Type B pancreatic cell (in vitro differentiated cells): Measurements from ENCODE around the gene GPC6. TPM values are rescaled to one million over a fixed set of nuclear protein-coding genes. Genes with fewer than 3 reads are reported as not detected.
"Not testable (repeated sequence)": the region's sequence is repeated elsewhere in the genome, so short reads cannot be mapped to it uniquely, and the experiment has no call there.

ENCODE experiments used
- DNase-seq: peaks from one replicate; pipeline ENCODE4 v3.0.0; 2021; ENCODE audit warnings: mixed read lengths; ENCODE audit not compliant: unreplicated experiment; ENCODE audit errors: extremely low spot score
- H3K27ac Mint-ChIP-seq: 2 replicates; pipeline ENCODE4 v1.8.0; 2021; ENCODE audit warnings: mild to moderate bottlenecking, mixed read lengths
- H3K27me3 Mint-ChIP-seq: 2 replicates; pipeline ENCODE4 v1.8.0; 2021; ENCODE audit warnings: mixed read lengths
- H3K36me3 Mint-ChIP-seq: 2 replicates; pipeline ENCODE4 v1.8.0; 2021; ENCODE audit warnings: mixed read lengths
- H3K4me1 Mint-ChIP-seq: one replicate; pipeline ENCODE4 v1.8.0; 2021; ENCODE audit warnings: mixed read lengths; ENCODE audit not compliant: unreplicated experiment
- H3K4me3 Mint-ChIP-seq: 2 replicates; pipeline ENCODE4 v1.8.0; 2021; ENCODE audit warnings: mild to moderate bottlenecking, mixed read lengths
- H3K9me3 Mint-ChIP-seq: 2 replicates; pipeline ENCODE4 v1.8.0; 2021; ENCODE audit warnings: mixed read lengths
- total RNA-seq: library from RNA; stranded (reverse); gene quantifications from 2 replicates; pipeline ENCODE4 v1.2.1, GENCODE V29; 2021; ENCODE audit warnings: low replicate concordance
- TF ChIP-seq, protein P1 (sequence below): fragments of 200-600 bp; sonication (generic); conservative IDR thresholded peaks from 2 replicates; pipeline ENCODE4 v1.5.0; 2021; ENCODE audit warnings: antibody characterized with exemption, mild to moderate bottlenecking

Gene GPC6
- total RNA-seq, 1 donor from 2014 or later = 30.5 TPM

- no peak for DNase-seq
- H3K9me3 Mint-ChIP-seq = no peaks in the 10 kb centered on the region
- H3K27me3 Mint-ChIP-seq = no peaks in the 10 kb centered on the region
- peaks cover 7% of the 10 kb centered on the region for H3K36me3 Mint-ChIP-seq
- H3K4me3 Mint-ChIP-seq = no peak overlapping the region
- H3K27ac Mint-ChIP-seq = no peak overlapping the region
- TF ChIP-seq, protein P1, sequence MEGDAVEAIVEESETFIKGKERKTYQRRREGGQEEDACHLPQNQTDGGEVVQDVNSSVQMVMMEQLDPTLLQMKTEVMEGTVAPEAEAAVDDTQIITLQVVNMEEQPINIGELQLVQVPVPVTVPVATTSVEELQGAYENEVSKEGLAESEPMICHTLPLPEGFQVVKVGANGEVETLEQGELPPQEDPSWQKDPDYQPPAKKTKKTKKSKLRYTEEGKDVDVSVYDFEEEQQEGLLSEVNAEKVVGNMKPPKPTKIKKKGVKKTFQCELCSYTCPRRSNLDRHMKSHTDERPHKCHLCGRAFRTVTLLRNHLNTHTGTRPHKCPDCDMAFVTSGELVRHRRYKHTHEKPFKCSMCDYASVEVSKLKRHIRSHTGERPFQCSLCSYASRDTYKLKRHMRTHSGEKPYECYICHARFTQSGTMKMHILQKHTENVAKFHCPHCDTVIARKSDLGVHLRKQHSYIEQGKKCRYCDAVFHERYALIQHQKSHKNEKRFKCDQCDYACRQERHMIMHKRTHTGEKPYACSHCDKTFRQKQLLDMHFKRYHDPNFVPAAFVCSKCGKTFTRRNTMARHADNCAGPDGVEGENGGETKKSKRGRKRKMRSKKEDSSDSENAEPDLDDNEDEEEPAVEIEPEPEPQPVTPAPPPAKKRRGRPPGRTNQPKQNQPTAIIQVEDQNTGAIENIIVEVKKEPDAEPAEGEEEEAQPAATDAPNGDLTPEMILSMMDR = no peak
- H3K4me1 Mint-ChIP-seq = peaks cover under 1% of the 10 kb centered on the region
Measured at GRCh38 chr13:94292323-94292640, 1065.7 kb downstream of the GPC6 start.

GRCh38 chr13:94296471-94296870 is 1069.9 kb downstream of the GPC6 start:
- Mint-ChIP-seq H3K36me3 (no peaks in the 10 kb centered on the region), H3K9me3 (no peaks in the 10 kb centered on the region), H3K27ac (no peak overlapping the region), H3K4me1 (no peaks in the 10 kb centered on the region), H3K27me3 (peaks cover 3% of the 10 kb centered on the region), H3K4me3 (no peak overlapping the region)
- TF ChIP-seq, protein P1 = no peak
- no peak for DNase-seq

- Mint-ChIP-seq H3K36me3 (no peaks in the 10 kb centered on the region), H3K9me3 (no peaks in the 10 kb centered on the region), H3K4me1 (peaks cover 3% of the 10 kb centered on the region), H3K4me3 (no peak overlapping the region), H3K27ac (no peak overlapping the region), H3K27me3 (peaks cover 3% of the 10 kb centered on the region)
- no peak for DNase-seq
- TF ChIP-seq, protein P1 = no peak
Measured at GRCh38 chr13:94298346-94298745, 1071.7 kb downstream of the GPC6 start.

GRCh38 chr13:94300401-94300800 is 1073.8 kb downstream of the GPC6 start:
- no peak overlapping the region for H3K4me3 Mint-ChIP-seq
- no peak overlapping the region for H3K27ac Mint-ChIP-seq
- no peaks in the 10 kb centered on the region for H3K36me3 Mint-ChIP-seq
- H3K4me1 Mint-ChIP-seq = peaks cover 8% of the 10 kb centered on the region
- no peaks in the 10 kb centered on the region for H3K9me3 Mint-ChIP-seq
- TF ChIP-seq, protein P1 = no peak
- H3K27me3 Mint-ChIP-seq = peaks cover 9% of the 10 kb centered on the region
- no peak for DNase-seq

DNA sequence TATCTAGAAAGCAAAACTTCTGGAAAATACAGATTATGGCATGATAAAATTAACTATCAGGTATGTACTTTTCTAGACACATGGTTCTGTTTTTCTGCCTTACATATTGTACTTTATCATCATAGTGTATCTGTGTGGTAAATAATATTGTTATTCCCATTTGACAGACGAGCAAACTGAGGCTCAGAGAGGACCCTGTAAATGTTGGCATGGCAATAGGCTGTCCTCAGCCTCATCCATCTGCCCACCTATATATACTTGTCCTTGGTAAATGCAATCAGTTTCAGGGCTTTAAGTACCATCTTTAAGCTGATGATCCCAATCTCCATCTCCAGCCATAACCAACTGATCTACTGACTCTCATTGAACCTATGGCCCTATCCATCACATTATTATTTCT is 1074.9 kb downstream of the GPC6 start:
- no peak overlapping the region for H3K27ac Mint-ChIP-seq
- H3K36me3 Mint-ChIP-seq = no peaks in the 10 kb centered on the region
- peaks cover 8% of the 10 kb centered on the region for H3K4me1 Mint-ChIP-seq
- peaks cover 12% of the 10 kb centered on the region for H3K27me3 Mint-ChIP-seq
- TF ChIP-seq, protein P1 = no peak
- no peak overlapping the region for H3K4me3 Mint-ChIP-seq
- DNase-seq = no peak
- H3K9me3 Mint-ChIP-seq = no peaks in the 10 kb centered on the region

DNA sequence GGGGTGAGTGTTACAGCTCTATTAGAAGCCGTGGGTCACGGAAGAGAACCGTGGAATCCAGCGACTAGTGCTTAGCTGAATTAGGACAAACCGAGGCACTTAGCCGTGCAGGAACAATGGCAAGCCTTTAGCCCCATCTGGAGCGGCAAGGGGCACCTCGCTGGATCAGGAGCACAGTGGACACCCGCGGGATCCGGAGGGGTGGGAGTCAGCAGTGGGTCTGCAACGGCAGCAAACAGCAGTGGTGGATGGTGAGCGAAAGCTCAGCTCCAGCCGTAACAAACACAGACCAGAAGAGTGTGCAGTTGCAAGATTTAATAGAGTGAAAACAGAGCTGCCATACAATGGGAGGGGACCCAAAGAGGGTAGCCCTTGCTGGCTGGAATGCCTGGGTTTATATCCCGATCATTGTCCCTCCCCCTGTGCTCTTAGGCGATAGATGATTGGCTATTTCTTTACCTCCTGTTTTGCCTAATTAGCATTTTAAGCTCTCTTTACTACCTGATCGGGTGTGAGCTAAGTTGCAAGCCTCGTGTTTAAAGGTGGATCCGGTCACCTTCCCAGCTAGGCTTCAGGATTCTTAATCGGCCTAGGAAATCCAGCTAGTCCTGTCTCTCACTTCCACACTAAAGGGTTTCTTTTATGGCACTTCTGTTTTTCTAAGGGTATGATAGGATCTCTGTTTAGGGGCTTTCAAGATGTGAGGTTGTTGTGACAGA is 1076.4 kb downstream of the GPC6 start:
- H3K9me3 Mint-ChIP-seq, H3K27ac Mint-ChIP-seq, H3K4me3 Mint-ChIP-seq, H3K4me1 Mint-ChIP-seq, H3K36me3 Mint-ChIP-seq, DNase-seq: not testable (repeated sequence)
- peaks cover 12% of the 10 kb centered on the region for H3K27me3 Mint-ChIP-seq
